ENCODE results near the gene C1S. TPM values are rescaled to one million over a fixed set of nuclear protein-coding genes. Genes with fewer than 3 reads are reported as not detected.
"Not testable (repeated sequence)": the region's sequence is repeated elsewhere in the genome, so short reads cannot be mapped to it uniquely, and the experiment has no call there.

Gene C1S
- total and polyA plus RNA-seq, 2 experiments from 2014 or later: 195 to 200 TPM

- no peaks in the 10 kb centered on the region for H3F3A ChIP-seq (ENCODE audit: insufficient read depth)
- no peaks in the 10 kb centered on the region for H3K27me3 ChIP-seq (replicated peaks; ENCODE audit: insufficient read depth)
- WGBS, 2 experiments (ENCODE audit: low coverage in 1 of 2, low lambda C conversion rate in 2 of 2, missing lambda C conversion rate in 2 of 2): 70% methylated on average over 5 of the region's 5 CpGs
- TF ChIP-seq EZH2 (IDR thresholded peaks at IDR 0.05; ENCODE audit: insufficient read depth, poor library complexity, severe bottlenecking) (no peak), EZH2phosphoT487 (IDR thresholded peaks at IDR 0.05; ENCODE audit: insufficient read depth, low read depth) (no peak)
- no peaks in the 10 kb centered on the region for H3K9me3 ChIP-seq (ENCODE audit: low read depth)
- in situ Hi-C loops (cut with MboI): no loop called here
- H4K20me1 ChIP-seq (ENCODE audit: insufficient read depth): no peaks in the 10 kb centered on the region
- H3K4me1 ChIP-seq (ENCODE audit: insufficient read depth): no peaks in the 10 kb centered on the region
- no peak overlapping the region for H2AFZ ChIP-seq
- no peak overlapping the region for H3K4me2 ChIP-seq (ENCODE audit: unreplicated experiment)
- no peak overlapping the region for H3K9ac ChIP-seq
- no peaks in the 10 kb centered on the region for H3K9me2 ChIP-seq (ENCODE audit: insufficient read depth)
- no peaks in the 10 kb centered on the region for H3K79me2 ChIP-seq (ENCODE audit: insufficient read depth)
- H3K36me3 ChIP-seq (ENCODE audit: low read depth): no peaks in the 10 kb centered on the region
- no peak overlapping the region for H3K27ac ChIP-seq
- DNase-seq: no peak
- H3K4me3 ChIP-seq: no peak overlapping the region
These were observed 14.0 kb upstream of the C1S start for GRCh38 chr12:7046383-7047105.

GRCh38 chr12:7047306-7047705, 13.2 kb upstream of the C1S start:
- no peak for TF ChIP-seq EZH2phosphoT487 (IDR thresholded peaks at IDR 0.05; ENCODE audit: insufficient read depth, low read depth)
- TF ChIP-seq EZH2 (IDR thresholded peaks at IDR 0.05; ENCODE audit: insufficient read depth, poor library complexity, severe bottlenecking): no peak
- Histone ChIP-seq H3K27ac (no peak overlapping the region), H3K4me2 (ENCODE audit: unreplicated experiment) (no peak overlapping the region), H3F3A (ENCODE audit: insufficient read depth) (no peaks in the 10 kb centered on the region), H3K4me3 (no peak overlapping the region), H3K4me1 (ENCODE audit: insufficient read depth) (no peaks in the 10 kb centered on the region), H3K27me3 (replicated peaks; ENCODE audit: insufficient read depth) (0 out of 2 replicates have a peak, but pooled peaks cover under 1% of the 10 kb centered on the region), H3K9me3 (ENCODE audit: low read depth) (no peaks in the 10 kb centered on the region), H2AFZ (no peak overlapping the region), H3K9me2 (ENCODE audit: insufficient read depth) (no peaks in the 10 kb centered on the region), H3K79me2 (ENCODE audit: insufficient read depth) (no peaks in the 10 kb centered on the region), H4K20me1 (ENCODE audit: insufficient read depth) (no peaks in the 10 kb centered on the region), H3K9ac (no peak overlapping the region), H3K36me3 (ENCODE audit: low read depth) (no peaks in the 10 kb centered on the region)
- 81 to 91% methylated on average over 5 of the region's 5 CpGs for WGBS, 2 experiments (ENCODE audit: low coverage in 1 of 2, low lambda C conversion rate in 2 of 2, missing lambda C conversion rate in 2 of 2)
- in situ Hi-C loops (cut with MboI): no loop called here
- DNase-seq: no peak

- H3K9me3 ChIP-seq (ENCODE audit: low read depth); H3K4me1 ChIP-seq (ENCODE audit: insufficient read depth); H3K4me2 ChIP-seq (ENCODE audit: unreplicated experiment); DNase-seq; H3K4me3 ChIP-seq; in situ Hi-C loops (cut with MboI); H3K27me3 ChIP-seq (replicated peaks; ENCODE audit: insufficient read depth); H3F3A ChIP-seq (ENCODE audit: insufficient read depth); H3K36me3 ChIP-seq (ENCODE audit: low read depth); H4K20me1 ChIP-seq (ENCODE audit: insufficient read depth); H3K79me2 ChIP-seq (ENCODE audit: insufficient read depth); H3K9ac ChIP-seq; H3K9me2 ChIP-seq (ENCODE audit: insufficient read depth); H3K27ac ChIP-seq; H2AFZ ChIP-seq: not testable (repeated sequence)
- WGBS, 2 experiments (ENCODE audit: low coverage in 1 of 2, low lambda C conversion rate in 2 of 2, missing lambda C conversion rate in 2 of 2): 82% methylated on average over 10 of the region's 10 CpGs
These were observed 11.0 kb upstream of the C1S start for GRCh38 chr12:7049445-7049951.

- H2AFZ ChIP-seq; H4K20me1 ChIP-seq (ENCODE audit: insufficient read depth); H3K9me2 ChIP-seq (ENCODE audit: insufficient read depth); H3K36me3 ChIP-seq (ENCODE audit: low read depth); H3K9me3 ChIP-seq (ENCODE audit: low read depth); H3K79me2 ChIP-seq (ENCODE audit: insufficient read depth); in situ Hi-C loops (cut with MboI); H3K27ac ChIP-seq; DNase-seq; H3K27me3 ChIP-seq (replicated peaks; ENCODE audit: insufficient read depth); H3K4me1 ChIP-seq (ENCODE audit: insufficient read depth); H3K9ac ChIP-seq; H3K4me3 ChIP-seq; H3F3A ChIP-seq (ENCODE audit: insufficient read depth); H3K4me2 ChIP-seq (ENCODE audit: unreplicated experiment): not testable (repeated sequence)
- WGBS, 2 experiments (ENCODE audit: low coverage in 1 of 2, low lambda C conversion rate in 2 of 2, missing lambda C conversion rate in 2 of 2): 71 to 77% methylated on average over 3 of the region's 3 CpGs
These were observed 10.5 kb upstream of the C1S start for GRCh38 chr12:7049973-7050372.

- H3K4me1 ChIP-seq (ENCODE audit: insufficient read depth): peaks cover 3% of the 10 kb centered on the region
- WGBS, 2 experiments (ENCODE audit: low coverage in 1 of 2, low lambda C conversion rate in 2 of 2, missing lambda C conversion rate in 2 of 2): 46 to 65% methylated on average over 4 of the region's 4 CpGs
- H3K27me3 ChIP-seq (replicated peaks; ENCODE audit: insufficient read depth): 0 out of 2 replicates have a peak, but pooled peaks cover 8% of the 10 kb centered on the region
- no peaks in the 10 kb centered on the region for H3K79me2 ChIP-seq (ENCODE audit: insufficient read depth)
- H3K9ac ChIP-seq: no peak overlapping the region
- H3K9me3 ChIP-seq (ENCODE audit: low read depth): no peaks in the 10 kb centered on the region
- no peak overlapping the region for H3K4me3 ChIP-seq
- H3K27ac ChIP-seq: no peak overlapping the region
- no peaks in the 10 kb centered on the region for H4K20me1 ChIP-seq (ENCODE audit: insufficient read depth)
- DNase-seq: no peak
- in situ Hi-C loops (cut with MboI): no loop called here
- no peaks in the 10 kb centered on the region for H3K9me2 ChIP-seq (ENCODE audit: insufficient read depth)
- TF ChIP-seq EZH2 (IDR thresholded peaks at IDR 0.05; ENCODE audit: insufficient read depth, poor library complexity, severe bottlenecking) (no peak), EZH2phosphoT487 (IDR thresholded peaks at IDR 0.05; ENCODE audit: insufficient read depth, low read depth) (no peak)
- H3F3A ChIP-seq (ENCODE audit: insufficient read depth): peaks cover 1% of the 10 kb centered on the region; the same call in 1 of the 2 replicates
- H2AFZ ChIP-seq: no peak overlapping the region
- no peak overlapping the region for H3K4me2 ChIP-seq (ENCODE audit: unreplicated experiment)
- H3K36me3 ChIP-seq (ENCODE audit: low read depth): no peaks in the 10 kb centered on the region
These were observed 5.6 kb upstream of the C1S start for GRCh38 chr12:7054925-7055324.

- H3K4me1 ChIP-seq (ENCODE audit: insufficient read depth); H3K27ac ChIP-seq; H4K20me1 ChIP-seq (ENCODE audit: insufficient read depth); H3K9me3 ChIP-seq (ENCODE audit: low read depth); DNase-seq; H3F3A ChIP-seq (ENCODE audit: insufficient read depth); H3K27me3 ChIP-seq (replicated peaks; ENCODE audit: insufficient read depth); H3K9me2 ChIP-seq (ENCODE audit: insufficient read depth); H3K36me3 ChIP-seq (ENCODE audit: low read depth); H2AFZ ChIP-seq; H3K79me2 ChIP-seq (ENCODE audit: insufficient read depth); H3K9ac ChIP-seq; in situ Hi-C loops (cut with MboI); H3K4me2 ChIP-seq (ENCODE audit: unreplicated experiment); H3K4me3 ChIP-seq: not testable (repeated sequence)
- 86 to 100% methylated on average over 2 of the region's 2 CpGs for WGBS, 2 experiments (ENCODE audit: low coverage in 1 of 2, low lambda C conversion rate in 2 of 2, missing lambda C conversion rate in 2 of 2)
These were observed 4.8 kb upstream of the C1S start for GRCh38 chr12:7055736-7056135.
